GM18909 (cell line): ENCODE data around the gene HOXB9.

Experiments
- ATAC-seq: cut with Tn5 transposase; IDR thresholded peaks from one replicate; pipeline ENCODE4 v1.9.1; 2021; ENCODE audit warnings: mild to moderate bottlenecking; ENCODE audit not compliant: unreplicated experiment, poor library complexity

Gene HOXB9

GRCh38 chr17:48574505-48575065 lies 51.6 kb downstream of the HOXB9 start:
- ATAC-seq: no peak

DNA sequence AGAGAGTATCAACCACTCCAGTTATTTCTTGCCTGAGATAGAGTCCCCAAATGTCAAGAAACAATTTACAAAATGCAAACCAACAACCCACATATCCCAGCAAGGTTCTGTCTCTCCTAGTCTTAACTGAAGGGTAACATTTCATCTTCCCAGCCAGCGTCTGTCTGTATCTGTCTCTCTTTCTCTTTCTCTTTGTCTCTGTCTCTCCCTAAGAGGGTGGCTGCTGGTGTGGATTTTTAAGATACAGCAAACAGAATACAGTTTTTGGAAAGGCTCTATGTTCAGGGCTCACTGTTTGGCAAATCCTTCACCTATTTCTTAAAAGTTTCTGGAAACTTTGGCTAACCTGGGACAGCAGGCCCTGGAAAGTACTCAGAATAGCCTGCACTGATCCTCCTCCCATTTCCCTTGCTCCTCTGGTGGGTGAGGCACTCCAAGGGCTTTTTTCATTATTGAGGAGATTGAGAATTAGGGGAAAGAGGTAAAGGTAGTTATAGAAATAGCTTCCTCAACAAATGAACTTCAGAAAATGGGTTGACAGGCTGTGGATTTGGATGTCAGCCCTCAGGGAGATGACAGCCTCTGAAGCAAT lies 54.2 kb downstream of the HOXB9 start:
- ATAC-seq: no peak
